Stimulated activated naive CD4-positive, alpha-beta T cell (primary cell): ENCODE results near the gene BMPR1B.
A peak's percentile ranks its signal among the peaks of the same experiment; 100 is the strongest.

Experiments used
- DNase-seq, 6 experiments: peaks; one replicate each; lab custom pipeline; 2025; lab: John Stamatoyannopoulos, UW

BMPR1B gene

DNA sequence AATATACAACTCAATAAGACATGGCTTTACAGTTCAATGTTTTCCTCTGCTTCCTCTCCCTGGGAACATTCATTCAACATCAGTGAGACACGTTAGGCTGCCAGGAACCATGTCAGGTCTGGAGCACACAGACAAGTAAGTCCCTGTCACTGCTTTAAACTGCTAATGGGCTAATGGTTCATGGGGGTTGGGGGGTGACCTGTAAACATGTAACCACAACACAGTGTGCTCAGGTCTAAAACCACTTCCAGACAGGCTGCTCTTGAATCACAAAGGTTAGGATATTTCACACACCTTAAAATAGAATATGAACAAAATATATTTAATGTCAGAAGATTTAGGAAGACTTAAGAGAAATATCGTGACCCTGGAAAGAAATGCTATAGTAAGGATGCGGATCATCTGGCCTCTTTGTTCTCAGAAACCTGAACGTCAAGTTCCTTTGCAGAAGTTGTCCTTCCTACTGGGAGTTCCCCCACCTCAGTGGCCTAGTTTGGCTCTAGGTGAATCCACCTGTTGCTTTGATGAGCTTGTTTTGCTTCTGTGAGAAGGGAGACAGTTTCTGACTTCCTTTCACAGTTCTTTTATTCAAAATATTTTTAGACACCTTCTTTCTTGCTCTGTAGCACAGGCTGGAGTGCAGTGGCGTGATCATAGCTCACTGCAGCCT is 431.1 kb downstream of the BMPR1B start:
- DNase-seq: peak in 1 of 6 experiments; percentile 10

DNA sequence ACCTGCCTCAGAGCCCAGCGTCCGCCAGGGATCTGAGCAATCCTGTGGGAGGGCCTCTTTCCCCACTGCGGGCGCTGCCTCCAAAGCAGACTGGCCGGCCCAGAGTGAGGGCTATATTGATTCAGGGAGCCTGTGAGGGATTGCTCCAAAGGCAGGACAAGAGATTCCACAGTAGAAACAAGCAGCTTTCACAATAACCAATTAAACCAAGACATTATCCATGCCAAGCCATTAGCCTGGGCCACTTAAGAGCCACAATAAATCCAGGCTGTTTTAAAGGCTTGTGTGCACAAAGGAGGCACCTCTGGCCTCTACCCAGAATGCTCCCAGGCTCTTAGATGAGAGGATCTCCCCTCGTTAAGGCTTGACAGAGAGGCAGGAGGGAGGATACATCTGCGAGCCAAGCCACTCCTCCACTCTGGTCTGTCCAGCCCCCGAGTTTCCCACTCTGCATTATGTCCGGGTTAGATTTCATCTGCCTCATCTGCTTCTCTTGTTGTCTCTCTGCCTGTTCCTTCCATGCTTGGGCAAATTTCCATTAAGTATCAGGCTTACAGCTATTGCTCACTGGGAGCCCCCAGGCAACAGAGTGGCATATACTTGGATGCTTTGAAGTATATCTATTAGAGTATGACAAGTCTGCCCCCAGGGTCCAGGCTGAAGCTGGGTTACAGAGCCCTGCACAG is 433.1 kb downstream of the BMPR1B start:
- no peak for DNase-seq

DNA sequence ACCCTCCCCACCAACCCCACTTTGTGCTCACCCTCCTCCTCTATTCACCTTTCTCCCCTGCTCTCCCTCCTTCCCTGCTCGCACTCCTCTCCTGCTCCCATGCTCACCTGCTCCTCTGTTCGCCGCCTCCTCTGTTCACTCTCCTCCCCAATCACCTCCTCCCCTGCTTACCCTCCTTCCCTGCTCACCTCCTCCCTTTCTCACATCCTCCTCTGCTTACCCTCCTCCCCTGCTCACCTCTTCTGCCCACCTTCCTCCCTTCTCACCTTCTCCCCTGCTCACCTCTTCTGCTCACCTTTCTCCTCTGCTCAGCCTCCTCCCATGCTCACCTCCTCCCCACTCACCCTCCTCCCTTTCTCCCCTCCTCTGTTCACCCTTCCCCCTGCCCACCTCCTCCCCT is 433.8 kb downstream of the BMPR1B start:
- DNase-seq: no peak

DNA sequence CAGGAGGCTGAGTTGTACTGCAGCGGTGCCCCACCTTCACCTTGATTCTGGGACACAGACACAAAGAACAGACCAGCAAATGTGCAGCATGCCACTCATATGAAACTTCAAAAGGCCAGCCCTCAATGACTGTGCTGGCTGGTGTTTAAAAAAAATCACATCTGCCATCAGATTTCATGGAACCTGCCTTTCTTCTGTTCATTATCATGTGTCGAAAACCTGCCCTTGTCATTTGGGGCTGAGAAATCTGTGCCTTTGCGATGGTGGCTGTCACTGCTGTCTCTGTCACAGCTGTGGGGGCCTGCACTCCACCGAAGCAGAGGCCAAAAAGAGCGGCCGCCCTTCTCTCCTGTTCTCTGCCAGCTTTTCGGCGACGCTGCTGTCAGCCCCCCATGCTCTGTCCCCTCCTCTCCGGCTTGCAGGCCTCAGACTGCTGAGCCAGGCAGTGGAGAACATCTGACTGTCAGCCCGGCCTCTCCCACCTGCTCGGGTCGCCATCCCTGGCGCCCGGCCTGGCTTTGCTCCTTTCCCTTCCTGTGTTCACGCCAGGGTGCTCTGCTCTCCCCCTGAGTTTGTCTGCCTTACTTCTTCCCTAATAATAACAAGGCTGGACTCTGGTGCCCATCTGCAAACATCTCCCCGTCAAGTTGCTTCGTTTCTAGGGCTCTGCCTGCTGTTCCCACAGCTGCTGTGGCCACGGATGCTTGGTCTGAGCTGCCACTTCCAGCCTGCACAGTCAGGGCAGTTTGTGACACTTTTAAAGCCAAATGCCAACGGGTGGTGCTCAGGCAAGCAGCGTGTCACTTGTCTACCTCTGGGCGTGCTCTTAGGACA is 435.9 kb downstream of the BMPR1B start:
- DNase-seq: no peak

DNA sequence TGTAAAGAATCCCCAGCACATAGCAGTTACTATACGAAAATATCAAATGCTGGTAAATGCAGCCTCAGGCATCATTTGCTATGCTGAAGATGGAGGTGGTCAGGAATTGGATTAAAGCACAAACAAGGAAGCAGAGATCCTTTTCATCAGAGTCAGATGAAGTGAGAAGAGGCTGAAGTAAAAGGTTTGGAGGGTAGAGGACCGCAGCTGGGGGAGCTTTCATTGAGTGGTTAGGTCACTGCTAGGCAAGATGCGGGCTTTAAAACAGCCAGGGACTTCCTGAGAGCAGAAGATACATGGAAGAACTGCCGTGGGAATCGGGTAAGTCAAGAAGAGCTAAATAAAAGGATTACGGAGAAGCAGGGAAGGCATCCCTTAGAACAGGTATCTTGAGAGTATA is 439.6 kb downstream of the BMPR1B start:
- no peak for DNase-seq

DNA sequence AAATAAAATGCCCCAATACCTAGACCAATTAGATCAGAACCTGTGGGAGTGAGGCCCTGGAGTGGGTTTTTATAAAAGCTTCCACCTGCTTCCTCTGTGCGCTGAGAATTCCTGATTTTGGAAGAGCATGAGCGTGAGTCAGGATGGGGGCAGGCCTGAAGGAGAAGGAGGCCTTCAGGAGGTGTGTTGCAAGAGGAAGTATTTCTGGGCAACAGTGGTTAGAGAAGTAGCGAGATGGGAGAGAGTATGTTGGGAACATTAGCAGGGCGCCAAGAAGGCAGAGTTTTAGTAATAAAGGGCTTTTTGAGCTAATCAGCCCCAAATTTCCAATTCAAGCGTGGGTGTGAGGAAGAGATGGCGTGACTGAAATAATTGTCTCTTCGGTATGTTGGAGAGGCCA is 441.2 kb downstream of the BMPR1B start:
- DNase-seq: no peak

DNA sequence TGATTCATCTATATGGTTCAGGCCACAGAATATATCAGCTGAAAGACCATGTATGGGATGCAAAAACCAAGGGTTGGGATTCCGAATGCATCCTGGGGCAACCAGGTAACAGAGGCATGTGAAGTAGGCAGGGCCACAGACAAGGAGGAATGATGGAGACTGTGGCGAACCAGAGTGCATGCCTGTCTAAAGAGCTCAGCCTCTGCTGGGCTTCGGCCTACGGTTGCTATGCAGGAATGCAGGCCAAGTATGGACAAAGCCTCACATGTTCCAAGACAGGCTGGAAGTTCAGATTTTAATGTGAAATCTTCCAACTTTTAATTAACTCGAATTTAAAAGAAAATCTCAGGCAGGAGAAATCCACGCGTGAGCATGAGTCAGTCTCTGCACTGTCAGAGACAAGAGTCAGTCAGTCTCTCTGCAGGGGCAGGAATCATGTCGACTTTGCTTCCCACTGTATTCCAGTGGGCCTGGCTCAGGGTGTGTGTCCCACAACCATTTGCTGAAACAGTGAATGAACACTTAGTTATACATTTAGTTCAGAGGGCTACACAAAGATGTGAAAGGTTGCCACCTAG is 446.6 kb downstream of the BMPR1B start:
- no peak for DNase-seq

DNA sequence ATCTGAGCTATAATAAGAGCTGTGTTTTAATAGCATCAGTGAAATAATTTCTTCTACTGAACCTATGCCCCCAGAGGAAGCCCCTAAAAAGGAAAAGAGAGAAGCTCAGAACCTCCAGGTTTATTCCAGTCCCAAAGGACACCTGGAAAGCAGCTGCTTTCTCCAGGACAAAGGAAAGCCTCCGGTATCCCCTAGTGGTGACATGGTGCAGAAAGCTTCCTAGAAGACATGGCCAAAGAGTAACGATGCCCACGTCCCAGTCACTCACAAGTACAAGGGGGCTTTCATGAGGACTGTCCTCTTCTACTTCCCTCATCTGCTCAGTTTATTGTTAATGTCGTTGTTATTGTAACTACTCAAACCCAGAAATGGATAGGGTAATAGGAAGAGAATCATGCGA is 447.1 kb downstream of the BMPR1B start:
- DNase-seq: no peak
